ENCODE results near the gene GRK7. TPM values are rescaled to one million over a fixed set of nuclear protein-coding genes. Genes with fewer than 3 reads are reported as not detected.

The GRK7 gene
- total RNA-seq, 1 donor, result not detected

GRCh38 chr3:141723255-141723654 lies 40.0 kb upstream of the GRK7 start:
- TF ChIP-seq CTCF (IDR thresholded peaks at IDR 0.05; ENCODE audit: extremely low read depth, low read depth, low read length), result no peak
- H3K27me3 ChIP-seq (ENCODE audit: insufficient read depth, low read length), result no peaks in the 10 kb centered on the region
- H3K79me2 ChIP-seq (ENCODE audit: insufficient read depth, low read length), result no peaks in the 10 kb centered on the region
- no peak overlapping the region for H3K4me2 ChIP-seq (ENCODE audit: insufficient read depth, low read length)
- DNase-seq (ENCODE audit: insufficient read length, low spot score, missing footprints), result no peak
- H4K20me1 ChIP-seq (ENCODE audit: insufficient read depth, low read length), result no peaks in the 10 kb centered on the region
- H3K9me3 ChIP-seq (ENCODE audit: low read depth, low read length), result no peaks in the 10 kb centered on the region
- no peak overlapping the region for H2AFZ ChIP-seq (ENCODE audit: low read length)
- H3K4me1 ChIP-seq (ENCODE audit: insufficient read depth, low read length), result peaks cover 2% of the 10 kb centered on the region
- H3K36me3 ChIP-seq (ENCODE audit: insufficient read depth, low read length), result no peaks in the 10 kb centered on the region
- no peak overlapping the region for H3K4me3 ChIP-seq (ENCODE audit: insufficient read depth, low read length)
- no peak overlapping the region for H3K27ac ChIP-seq (ENCODE audit: low read depth, low read length)

GRCh38 chr3:141724186-141724585 lies 39.0 kb upstream of the GRK7 start:
- Histone ChIP-seq H3K4me2 (ENCODE audit: insufficient read depth, low read length) (no peak overlapping the region), H3K27me3 (ENCODE audit: insufficient read depth, low read length) (no peaks in the 10 kb centered on the region), H3K79me2 (ENCODE audit: insufficient read depth, low read length) (no peaks in the 10 kb centered on the region), H3K27ac (ENCODE audit: low read depth, low read length) (no peak overlapping the region), H3K36me3 (ENCODE audit: insufficient read depth, low read length) (no peaks in the 10 kb centered on the region), H3K4me3 (ENCODE audit: insufficient read depth, low read length) (no peak overlapping the region), H2AFZ (ENCODE audit: low read length) (no peak overlapping the region), H3K4me1 (ENCODE audit: insufficient read depth, low read length) (peaks cover 3% of the 10 kb centered on the region), H3K9me3 (ENCODE audit: low read depth, low read length) (no peaks in the 10 kb centered on the region), H4K20me1 (ENCODE audit: insufficient read depth, low read length) (no peaks in the 10 kb centered on the region)
- no peak for DNase-seq (ENCODE audit: insufficient read length, low spot score, missing footprints)
- no peak for TF ChIP-seq CTCF (IDR thresholded peaks at IDR 0.05; ENCODE audit: extremely low read depth, low read depth, low read length)

- no peaks in the 10 kb centered on the region for H4K20me1 ChIP-seq (ENCODE audit: insufficient read depth, low read length)
- DNase-seq (ENCODE audit: insufficient read length, low spot score, missing footprints), result no peak
- H3K4me3 ChIP-seq (ENCODE audit: insufficient read depth, low read length), result no peak overlapping the region
- no peak for TF ChIP-seq CTCF (IDR thresholded peaks at IDR 0.05; ENCODE audit: extremely low read depth, low read depth, low read length)
- no peak overlapping the region for H3K27ac ChIP-seq (ENCODE audit: low read depth, low read length)
- peaks cover 3% of the 10 kb centered on the region for H3K4me1 ChIP-seq (ENCODE audit: insufficient read depth, low read length)
- no peaks in the 10 kb centered on the region for H3K36me3 ChIP-seq (ENCODE audit: insufficient read depth, low read length)
- H3K27me3 ChIP-seq (ENCODE audit: insufficient read depth, low read length), result no peaks in the 10 kb centered on the region
- H3K79me2 ChIP-seq (ENCODE audit: insufficient read depth, low read length), result no peaks in the 10 kb centered on the region
- H2AFZ ChIP-seq (ENCODE audit: low read length), result no peak overlapping the region
- no peaks in the 10 kb centered on the region for H3K9me3 ChIP-seq (ENCODE audit: low read depth, low read length)
- no peak overlapping the region for H3K4me2 ChIP-seq (ENCODE audit: insufficient read depth, low read length)
These were observed 38.2 kb upstream of the GRK7 start for GRCh38 chr3:141725036-141725435.

GRCh38 chr3:141726483-141726882 lies 36.7 kb upstream of the GRK7 start:
- Histone ChIP-seq H3K4me1 (ENCODE audit: insufficient read depth, low read length) (peaks cover 3% of the 10 kb centered on the region), H3K27me3 (ENCODE audit: insufficient read depth, low read length) (no peaks in the 10 kb centered on the region), H3K4me2 (ENCODE audit: insufficient read depth, low read length) (no peak overlapping the region), H3K9me3 (ENCODE audit: low read depth, low read length) (no peaks in the 10 kb centered on the region), H3K27ac (ENCODE audit: low read depth, low read length) (no peak overlapping the region), H3K79me2 (ENCODE audit: insufficient read depth, low read length) (no peaks in the 10 kb centered on the region), H4K20me1 (ENCODE audit: insufficient read depth, low read length) (no peaks in the 10 kb centered on the region), H2AFZ (ENCODE audit: low read length) (no peak overlapping the region), H3K4me3 (ENCODE audit: insufficient read depth, low read length) (no peak overlapping the region), H3K36me3 (ENCODE audit: insufficient read depth, low read length) (no peaks in the 10 kb centered on the region)
- no peak for TF ChIP-seq CTCF (IDR thresholded peaks at IDR 0.05; ENCODE audit: extremely low read depth, low read depth, low read length)
- no peak for DNase-seq (ENCODE audit: insufficient read length, low spot score, missing footprints)
